ENCODE results near the gene GGT6.

GGT6 gene, protein sequence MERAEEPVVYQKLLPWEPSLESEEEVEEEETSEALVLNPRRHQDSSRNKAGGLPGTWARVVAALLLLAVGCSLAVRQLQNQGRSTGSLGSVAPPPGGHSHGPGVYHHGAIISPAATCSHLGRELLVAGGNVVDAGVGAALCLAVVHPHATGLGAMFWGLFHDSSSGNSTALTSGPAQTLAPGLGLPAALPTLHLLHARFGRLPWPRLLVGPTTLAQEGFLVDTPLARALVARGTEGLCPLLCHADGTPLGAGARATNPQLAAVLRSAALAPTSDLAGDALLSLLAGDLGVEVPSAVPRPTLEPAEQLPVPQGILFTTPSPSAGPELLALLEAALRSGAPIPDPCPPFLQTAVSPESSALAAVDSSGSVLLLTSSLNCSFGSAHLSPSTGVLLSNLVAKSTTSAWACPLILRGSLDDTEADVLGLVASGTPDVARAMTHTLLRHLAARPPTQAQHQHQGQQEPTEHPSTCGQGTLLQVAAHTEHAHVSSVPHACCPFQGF
- long read RNA-seq = 0 reads

- no peak within 1 kb of the TSS for H3K4me3 ChIP-seq (replicated peaks; ENCODE audit: insufficient read depth, low read length)
- H3K27ac ChIP-seq (replicated peaks) = no peak within 1 kb of the TSS
- TF ChIP-seq POLR2AphosphoS5 (IDR thresholded peaks at IDR 0.05; ENCODE audit: low read depth) (no peak), GABPA (IDR thresholded peaks at IDR 0.05; ENCODE audit: low read depth) (no peak), SPI1 (IDR thresholded peaks at IDR 0.05; ENCODE audit: borderline replicate concordance, low read depth) (no peak), CTCF (IDR thresholded peaks at IDR 0.05; ENCODE audit: insufficient read depth, low read length) (no peak)
- TF ChIP-seq, protein P1, sequence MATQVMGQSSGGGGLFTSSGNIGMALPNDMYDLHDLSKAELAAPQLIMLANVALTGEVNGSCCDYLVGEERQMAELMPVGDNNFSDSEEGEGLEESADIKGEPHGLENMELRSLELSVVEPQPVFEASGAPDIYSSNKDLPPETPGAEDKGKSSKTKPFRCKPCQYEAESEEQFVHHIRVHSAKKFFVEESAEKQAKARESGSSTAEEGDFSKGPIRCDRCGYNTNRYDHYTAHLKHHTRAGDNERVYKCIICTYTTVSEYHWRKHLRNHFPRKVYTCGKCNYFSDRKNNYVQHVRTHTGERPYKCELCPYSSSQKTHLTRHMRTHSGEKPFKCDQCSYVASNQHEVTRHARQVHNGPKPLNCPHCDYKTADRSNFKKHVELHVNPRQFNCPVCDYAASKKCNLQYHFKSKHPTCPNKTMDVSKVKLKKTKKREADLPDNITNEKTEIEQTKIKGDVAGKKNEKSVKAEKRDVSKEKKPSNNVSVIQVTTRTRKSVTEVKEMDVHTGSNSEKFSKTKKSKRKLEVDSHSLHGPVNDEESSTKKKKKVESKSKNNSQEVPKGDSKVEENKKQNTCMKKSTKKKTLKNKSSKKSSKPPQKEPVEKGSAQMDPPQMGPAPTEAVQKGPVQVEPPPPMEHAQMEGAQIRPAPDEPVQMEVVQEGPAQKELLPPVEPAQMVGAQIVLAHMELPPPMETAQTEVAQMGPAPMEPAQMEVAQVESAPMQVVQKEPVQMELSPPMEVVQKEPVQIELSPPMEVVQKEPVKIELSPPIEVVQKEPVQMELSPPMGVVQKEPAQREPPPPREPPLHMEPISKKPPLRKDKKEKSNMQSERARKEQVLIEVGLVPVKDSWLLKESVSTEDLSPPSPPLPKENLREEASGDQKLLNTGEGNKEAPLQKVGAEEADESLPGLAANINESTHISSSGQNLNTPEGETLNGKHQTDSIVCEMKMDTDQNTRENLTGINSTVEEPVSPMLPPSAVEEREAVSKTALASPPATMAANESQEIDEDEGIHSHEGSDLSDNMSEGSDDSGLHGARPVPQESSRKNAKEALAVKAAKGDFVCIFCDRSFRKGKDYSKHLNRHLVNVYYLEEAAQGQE (IDR thresholded peaks at IDR 0.05; ENCODE audit: insufficient replicate concordance, low read depth) = no peak
- DNase-seq (ENCODE audit: low read depth in 1 of 2, low spot score in 1 of 2) = no peak
- no peaks in the 10 kb centered on the region for H3K27me3 ChIP-seq (ENCODE audit: insufficient read depth, poor library complexity, severe bottlenecking)
Observed at GRCh38 chr17:4560421-4560820, at the start of gene GGT6. TSS of gene GGT6 (minus strand) at chr17:4560577. CDS start at chr17:4560521, 56 bp downstream.

DNA sequence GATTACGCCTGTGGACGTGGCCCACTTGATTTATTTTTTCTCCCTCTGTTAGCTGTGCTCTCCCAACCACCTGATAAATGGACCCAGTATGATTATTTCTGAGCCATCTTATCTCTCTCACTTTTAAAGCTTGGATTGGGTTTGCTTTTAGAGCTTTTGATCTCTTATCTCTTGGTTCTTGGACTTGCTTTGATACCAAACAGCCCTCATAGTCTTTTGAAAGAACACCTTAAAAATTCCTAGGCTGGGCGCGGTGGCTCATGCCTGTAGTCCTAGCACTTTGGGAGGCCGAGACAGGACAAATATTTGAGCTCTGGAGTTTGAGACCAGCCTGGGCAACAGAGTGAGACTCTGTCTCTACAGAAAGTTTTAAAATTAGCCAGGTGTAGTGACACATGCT, 49.8 kb upstream of the GGT6 start:
- no peak for DNase-seq (ENCODE audit: low read depth in 1 of 2, low spot score in 1 of 2)
- Histone ChIP-seq H3K27me3 (ENCODE audit: insufficient read depth, poor library complexity, severe bottlenecking) (no peaks in the 10 kb centered on the region), H3K4me3 (replicated peaks; ENCODE audit: insufficient read depth, low read length) (no peak overlapping the region), H3K27ac (replicated peaks) (no peak overlapping the region)
- TF ChIP-seq GABPA (IDR thresholded peaks at IDR 0.05; ENCODE audit: low read depth) (no peak), SPI1 (IDR thresholded peaks at IDR 0.05; ENCODE audit: borderline replicate concordance, low read depth) (no peak), POLR2AphosphoS5 (IDR thresholded peaks at IDR 0.05; ENCODE audit: low read depth) (no peak)
- TF ChIP-seq, protein P1 (IDR thresholded peaks at IDR 0.05; ENCODE audit: insufficient replicate concordance, low read depth) = no peak

DNA sequence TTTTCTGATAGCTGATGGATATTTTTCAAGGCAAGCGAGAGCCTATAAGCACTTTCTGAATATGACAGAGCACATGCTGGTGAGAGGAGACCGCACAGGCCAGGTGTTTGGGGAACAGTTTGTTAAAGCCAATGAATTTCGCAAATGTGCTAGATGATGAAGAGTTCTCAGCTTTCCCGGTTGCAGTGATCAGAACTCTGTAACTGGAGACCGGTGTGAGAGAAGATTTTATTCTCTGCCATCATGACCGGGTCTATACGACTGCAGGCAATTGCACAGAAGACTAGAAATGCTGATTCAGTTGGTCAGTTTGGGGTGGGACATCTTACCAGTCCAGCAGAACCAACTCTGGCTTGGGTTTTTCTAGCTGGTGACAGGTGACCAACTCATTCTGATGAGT, 49.4 kb upstream of the GGT6 start:
- Histone ChIP-seq H3K27me3 (ENCODE audit: insufficient read depth, poor library complexity, severe bottlenecking) (no peaks in the 10 kb centered on the region), H3K27ac (replicated peaks) (no peak overlapping the region), H3K4me3 (replicated peaks; ENCODE audit: insufficient read depth, low read length) (no peak overlapping the region)
- TF ChIP-seq GABPA (IDR thresholded peaks at IDR 0.05; ENCODE audit: low read depth) (no peak), CTCF (IDR thresholded peaks at IDR 0.05; ENCODE audit: insufficient read depth, low read length) (no peak)
- DNase-seq (ENCODE audit: low read depth in 1 of 2, low spot score in 1 of 2) = no peak

- H3K27ac ChIP-seq (replicated peaks) = no peak overlapping the region
- peak; percentile 48 to 56 for DNase-seq (ENCODE audit: low read depth in 1 of 2, low spot score in 1 of 2)
- H3K4me3 ChIP-seq (replicated peaks; ENCODE audit: insufficient read depth, low read length) = no peak overlapping the region
Observed at GRCh38 chr17:4607773-4608187, 47.4 kb upstream of the GGT6 start.

More at GRCh38 chr17:4607773-4608187, 47.4 kb upstream of the GGT6 start:
- no peak for TF ChIP-seq POLR2AphosphoS5 (IDR thresholded peaks at IDR 0.05; ENCODE audit: low read depth)
- no peak for TF ChIP-seq GABPA (IDR thresholded peaks at IDR 0.05; ENCODE audit: low read depth)
- no peak; the same call in 1 of the 2 replicates for TF ChIP-seq SPI1 (IDR thresholded peaks at IDR 0.05; ENCODE audit: borderline replicate concordance, low read depth)
- no peak for TF ChIP-seq CTCF (IDR thresholded peaks at IDR 0.05; ENCODE audit: insufficient read depth, low read length)
- TF ChIP-seq, protein P1 (IDR thresholded peaks at IDR 0.05; ENCODE audit: insufficient replicate concordance, low read depth) = no peak
- H3K27me3 ChIP-seq (ENCODE audit: insufficient read depth, poor library complexity, severe bottlenecking) = peaks cover 3% of the 10 kb centered on the region

Data from HL-60 (cell line).